HG03342 (cell line): Measurements from ENCODE around the gene TLNRD1.

Experiments
- ATAC-seq: cut with Tn5 transposase; IDR thresholded peaks from one replicate; pipeline ENCODE4 v1.9.1; 2021; ENCODE audit warnings: mild to moderate bottlenecking, moderate library complexity; ENCODE audit not compliant: unreplicated experiment

The TLNRD1 gene

GRCh38 chr15:80976851-80977250 lies 23.9 kb upstream of the TLNRD1 start:
- ATAC-seq = no peak

- ATAC-seq = no peak
Measured at GRCh38 chr15:80977627-80978036, 23.1 kb upstream of the TLNRD1 start.

DNA sequence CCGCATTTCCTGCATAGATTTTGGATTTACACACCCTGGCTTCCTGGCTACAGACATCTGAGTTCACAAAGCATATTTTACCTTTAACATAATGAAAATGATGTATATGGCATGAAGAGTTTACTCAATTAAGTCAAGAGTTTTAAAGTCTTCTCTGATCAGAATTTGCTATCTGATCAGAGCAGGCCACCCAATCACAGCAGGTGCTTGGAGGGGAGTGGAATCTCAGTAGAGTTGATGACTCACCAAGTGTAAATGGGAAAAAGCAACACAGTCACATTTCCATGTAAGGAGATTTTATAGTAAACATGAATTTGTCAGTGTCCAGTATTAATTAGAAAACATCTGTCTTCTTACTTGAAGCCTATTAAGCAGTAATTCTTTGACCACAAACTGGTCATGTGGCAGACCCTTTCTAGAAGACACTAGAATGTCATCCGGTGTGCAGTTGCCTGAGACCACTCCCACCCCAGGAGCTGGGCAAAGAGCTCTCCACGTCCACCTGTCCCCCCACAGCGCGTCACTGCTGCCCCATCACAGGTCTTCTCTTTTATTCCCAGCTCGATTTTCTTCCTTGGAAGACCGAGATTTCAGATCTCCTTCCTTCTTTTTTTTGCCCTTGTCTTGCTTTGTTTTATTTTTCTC lies 21.9 kb upstream of the TLNRD1 start:
- no peak for ATAC-seq

- no peak for ATAC-seq
Measured at GRCh38 chr15:80979538-80980200, 21.1 kb upstream of the TLNRD1 start.

GRCh38 chr15:80982205-80982604 lies 18.5 kb upstream of the TLNRD1 start:
- no peak for ATAC-seq

GRCh38 chr15:80982839-80983238 lies 17.9 kb upstream of the TLNRD1 start:
- no peak for ATAC-seq

DNA sequence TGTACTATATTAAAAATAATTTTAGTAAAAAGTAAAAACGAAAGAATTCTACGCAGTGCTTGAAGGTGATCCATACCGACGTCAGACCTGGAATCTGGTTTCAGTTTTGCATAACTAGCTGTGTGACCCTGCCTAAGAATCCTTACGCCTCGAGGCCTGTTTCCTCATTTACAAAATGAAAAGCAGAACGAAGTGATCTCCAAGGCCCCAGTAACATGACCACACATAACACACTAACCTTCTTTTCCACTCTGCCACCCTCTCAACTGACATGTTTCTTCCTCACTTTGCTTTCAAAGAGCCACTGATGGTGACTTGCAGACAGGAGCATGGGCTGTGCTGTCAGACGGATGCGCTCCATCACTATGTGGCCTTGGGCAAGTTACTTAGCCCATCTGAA lies 15.9 kb upstream of the TLNRD1 start:
- ATAC-seq = no peak

DNA sequence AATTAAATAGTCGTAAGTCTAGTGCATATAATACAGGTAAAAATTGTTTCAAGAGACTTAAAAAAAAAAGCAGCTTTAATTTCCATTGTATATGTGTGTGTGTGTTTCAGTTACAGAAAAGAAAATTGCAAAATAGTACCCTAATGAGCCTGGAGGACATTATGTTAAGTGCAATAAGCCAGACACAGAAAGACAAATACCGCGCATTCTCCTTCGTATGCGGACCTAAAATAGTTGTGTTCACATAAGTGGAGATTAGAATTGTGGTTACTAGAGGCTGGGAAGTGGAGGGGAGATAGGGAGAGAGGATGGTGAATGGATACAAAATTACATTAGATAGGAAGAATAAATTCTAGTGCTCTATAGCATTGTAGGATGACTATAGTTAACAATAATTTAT lies 14.7 kb upstream of the TLNRD1 start:
- ATAC-seq = no peak

- ATAC-seq = no peak
Measured at GRCh38 chr15:80986487-80986886, 14.2 kb upstream of the TLNRD1 start.

DNA sequence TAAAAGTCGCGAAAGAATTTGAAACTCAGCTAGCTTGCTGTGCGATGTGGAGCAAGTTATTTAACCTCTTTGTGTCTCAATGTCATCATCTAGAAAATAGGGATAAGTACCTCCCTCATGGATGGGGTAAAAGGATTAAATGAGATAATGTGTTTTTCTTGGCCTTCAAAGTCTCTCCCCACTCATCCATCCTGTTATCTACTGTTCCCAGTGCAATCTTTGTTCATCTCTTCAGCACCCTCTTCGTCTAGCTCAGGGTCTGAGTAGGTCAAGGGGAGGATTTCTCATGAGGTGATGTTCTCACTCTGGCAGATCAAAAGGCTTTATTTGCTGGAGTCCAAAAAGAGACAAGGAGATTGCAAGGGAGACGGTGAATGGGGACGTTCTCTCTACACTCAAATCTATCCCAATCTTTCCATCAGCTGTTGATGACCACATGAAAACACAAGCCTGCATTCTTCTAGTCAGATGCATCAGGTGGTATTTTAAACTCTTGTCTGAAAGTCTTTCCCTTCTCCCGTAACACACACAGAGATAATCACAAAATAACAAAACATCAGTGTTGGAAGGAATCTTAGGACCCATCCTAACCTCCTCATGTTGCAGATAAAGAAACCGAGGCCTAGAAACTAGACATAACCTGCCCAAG lies 12.5 kb upstream of the TLNRD1 start:
- no peak for ATAC-seq

DNA sequence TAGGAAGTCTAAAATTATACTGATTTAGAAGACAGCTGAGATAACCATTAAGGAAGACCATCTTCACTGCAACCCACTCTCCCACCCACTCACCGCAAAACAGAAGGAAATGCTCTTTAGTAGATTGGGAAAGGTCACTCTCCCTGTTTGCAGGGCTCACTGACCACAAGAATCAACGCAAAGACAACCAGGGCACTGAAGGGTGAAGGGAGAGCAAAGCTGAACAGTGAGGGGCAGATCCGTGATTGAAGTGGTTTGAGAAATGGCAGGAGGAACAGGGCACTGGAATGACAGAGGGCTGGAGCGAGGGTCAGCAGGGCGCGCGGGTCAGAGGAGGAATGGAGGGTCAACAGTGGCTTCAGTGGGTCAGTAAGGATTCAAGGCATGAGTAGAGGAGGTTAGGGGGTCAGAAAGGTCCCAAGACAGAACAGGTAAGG lies 11.6 kb upstream of the TLNRD1 start:
- ATAC-seq = peak; percentile 1

DNA sequence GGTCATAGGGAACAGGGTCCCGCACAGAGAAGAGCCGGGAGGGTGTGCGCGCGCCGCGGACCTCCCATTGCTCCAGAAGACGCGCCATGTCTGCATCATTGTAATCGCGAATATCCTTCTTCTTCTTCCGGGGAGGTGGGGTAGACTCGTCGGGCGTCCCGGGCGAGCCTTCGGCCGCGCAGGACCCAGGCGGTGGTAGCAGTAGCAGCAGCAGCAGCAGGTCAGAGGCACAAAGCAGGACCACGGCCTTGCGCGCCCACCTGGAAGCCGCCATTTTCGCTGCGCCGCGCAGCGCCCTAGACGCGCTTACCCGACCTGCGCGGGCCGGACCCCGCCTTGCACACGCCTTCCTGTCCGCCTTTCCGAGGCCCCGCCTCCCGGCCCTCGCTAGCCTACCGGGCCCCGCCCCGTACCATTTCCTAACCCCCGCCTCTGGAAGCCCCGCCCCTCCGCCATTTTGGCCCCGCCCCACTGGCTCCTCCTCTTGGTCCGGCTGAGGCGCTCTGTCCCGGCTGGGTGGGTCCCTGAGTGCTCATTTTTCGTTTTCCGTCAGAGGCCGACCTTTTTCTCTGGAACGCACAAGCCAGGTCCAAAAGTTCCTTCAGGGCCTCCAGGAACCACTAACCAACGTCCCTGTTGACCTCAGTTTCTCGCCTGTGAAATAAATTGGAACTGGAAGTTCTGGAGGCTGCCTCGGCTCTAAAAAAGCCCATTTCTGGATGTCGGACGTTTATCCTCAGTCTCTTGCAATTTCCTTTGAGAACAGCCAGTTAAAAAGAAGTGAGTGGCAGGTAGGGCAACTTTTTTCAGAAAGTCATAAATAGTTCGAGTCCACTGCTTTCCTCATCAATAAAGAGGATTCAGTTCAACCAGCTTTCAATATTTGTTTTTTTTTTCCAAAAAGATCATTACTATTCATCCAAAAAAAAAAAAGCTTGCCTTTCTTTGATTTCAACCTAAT lies 10.9 kb upstream of the TLNRD1 start, which contains the start of gene MESD:
MESD (minus strand) TSS at position 302 of the 961 bp plus-strand sequence; CDS start at position 274, 28 bp downstream.
- ATAC-seq = peak; percentile 97

DNA sequence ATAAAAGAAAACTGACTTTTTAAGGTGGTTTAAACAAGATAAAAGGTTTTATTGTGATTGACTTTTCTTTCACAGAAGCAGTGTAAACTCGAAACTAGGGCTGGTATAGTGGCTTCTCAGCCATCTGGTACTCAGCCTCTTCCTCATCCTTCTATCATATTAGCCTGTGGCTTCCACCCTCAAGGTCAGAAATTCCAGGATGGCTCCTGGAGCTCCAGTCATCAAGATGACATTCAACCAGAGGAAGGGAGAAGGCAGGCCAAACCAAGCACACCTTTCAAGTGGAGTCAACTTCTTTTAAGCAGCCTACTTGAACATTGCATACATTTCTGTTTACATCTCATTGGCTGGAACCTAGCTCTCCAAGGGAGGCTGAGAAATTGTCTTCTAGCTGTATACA lies 9.8 kb upstream of the TLNRD1 start:
- ATAC-seq = no peak

DNA sequence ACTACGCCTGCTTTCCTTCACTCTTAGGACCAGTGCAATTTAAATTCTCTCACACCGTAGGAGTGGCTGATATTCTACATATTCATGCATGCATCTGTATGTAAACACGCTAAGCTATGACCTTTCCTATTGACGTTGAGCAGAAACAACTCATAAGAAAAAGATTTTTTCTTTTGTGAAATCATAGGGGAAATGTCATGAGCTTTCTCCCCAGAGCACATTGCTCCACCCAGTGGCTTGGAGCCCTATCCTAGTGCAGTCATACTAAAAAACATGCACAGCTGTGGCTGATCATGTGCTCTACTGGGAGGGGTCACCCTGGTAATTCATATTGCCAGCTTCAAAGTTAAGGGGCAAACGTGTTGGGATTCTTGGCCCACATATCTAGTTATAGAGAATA lies 9.3 kb upstream of the TLNRD1 start:
- ATAC-seq = no peak

GRCh38 chr15:80992006-80992405 lies 8.7 kb upstream of the TLNRD1 start:
- ATAC-seq = no peak

DNA sequence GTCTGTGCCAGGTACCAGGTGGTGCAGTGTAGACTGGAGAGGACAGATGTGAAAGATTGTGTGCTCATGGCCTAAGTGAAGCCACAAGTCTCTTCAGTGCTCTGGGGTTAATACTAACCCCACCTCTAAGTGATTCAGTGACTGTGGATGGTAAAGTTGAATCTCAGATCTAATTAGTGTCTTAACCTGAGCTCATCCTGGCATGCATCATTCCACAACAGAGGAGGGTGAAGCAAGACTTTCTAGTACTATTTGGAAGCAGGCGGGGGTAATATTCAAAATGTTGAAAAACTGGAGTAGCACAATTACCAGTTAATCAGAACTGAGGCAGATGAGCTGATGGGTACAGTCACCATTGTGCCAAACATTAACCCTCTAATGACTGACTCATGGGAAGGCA lies 8.3 kb upstream of the TLNRD1 start:
- ATAC-seq = no peak

DNA sequence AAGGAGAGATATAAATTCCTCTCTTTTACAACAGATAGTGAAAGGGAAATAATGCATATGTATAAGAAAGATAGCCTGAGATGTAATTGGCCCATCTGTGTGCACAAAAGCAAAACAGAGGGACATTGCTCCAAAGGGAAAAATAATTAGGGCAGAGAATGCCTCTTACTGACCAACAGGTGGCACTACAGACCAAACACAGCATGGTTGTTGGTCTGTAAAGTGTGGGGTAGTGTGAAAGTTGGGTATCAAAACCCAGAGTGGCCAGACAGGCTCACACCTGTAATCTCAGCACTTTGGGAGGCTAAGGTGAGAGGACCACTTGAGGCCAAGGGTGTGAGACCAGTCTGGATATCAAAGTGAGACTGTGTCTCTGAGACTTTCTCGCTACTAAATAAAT lies 4.5 kb upstream of the TLNRD1 start:
- ATAC-seq = no peak

- ATAC-seq = no peak
Measured at GRCh38 chr15:80997692-80998091, 3.0 kb upstream of the TLNRD1 start.

DNA sequence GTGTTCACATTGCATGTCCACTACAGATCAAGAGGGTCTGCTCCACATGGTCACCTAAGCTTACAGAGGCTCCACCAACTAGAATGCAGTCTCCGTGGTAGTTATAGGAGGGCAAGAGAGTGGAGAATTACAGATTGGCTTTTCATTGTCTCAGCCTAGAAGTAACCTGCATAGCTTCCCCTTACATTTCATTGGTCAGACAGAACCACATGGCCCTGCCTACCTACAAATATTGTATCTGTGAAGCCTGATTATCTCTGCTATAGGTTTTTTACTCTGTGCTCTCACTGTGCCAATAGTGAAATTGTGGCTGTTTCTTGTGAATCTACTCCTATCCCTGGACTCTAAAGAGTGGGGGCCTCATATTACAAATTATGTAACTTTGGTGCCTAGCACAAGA lies 2.5 kb upstream of the TLNRD1 start:
- no peak for ATAC-seq

GRCh38 chr15:80999623-81000036 lies 1.1 kb upstream of the TLNRD1 start:
- ATAC-seq = peak; percentile 29

DNA sequence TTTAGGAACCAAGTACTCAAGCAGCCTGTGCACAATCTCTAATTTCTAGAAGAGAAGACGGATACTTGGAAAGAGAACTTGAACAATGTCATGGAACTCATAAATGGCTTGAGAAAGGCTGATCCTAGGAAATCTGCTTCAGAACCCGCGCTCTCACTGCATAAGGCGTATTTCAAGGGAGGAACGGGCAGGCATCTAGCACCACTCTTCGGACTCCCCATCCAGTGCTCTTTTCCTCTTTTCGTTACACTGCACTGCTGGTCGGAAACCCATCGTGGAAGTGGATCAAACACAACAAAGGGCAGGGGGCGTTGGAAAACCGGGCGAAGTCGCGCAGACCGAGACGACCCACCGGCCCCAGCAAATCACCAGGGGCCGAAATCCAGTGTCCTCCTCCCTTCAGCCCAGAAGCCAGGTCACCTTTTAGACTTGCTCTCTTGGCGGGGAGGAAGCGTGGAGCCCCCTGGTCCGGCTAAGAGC lies 539 bp upstream of the TLNRD1 start:
- ATAC-seq = no peak
